ENCODE data around the gene CPTP.

The CPTP gene

DNA sequence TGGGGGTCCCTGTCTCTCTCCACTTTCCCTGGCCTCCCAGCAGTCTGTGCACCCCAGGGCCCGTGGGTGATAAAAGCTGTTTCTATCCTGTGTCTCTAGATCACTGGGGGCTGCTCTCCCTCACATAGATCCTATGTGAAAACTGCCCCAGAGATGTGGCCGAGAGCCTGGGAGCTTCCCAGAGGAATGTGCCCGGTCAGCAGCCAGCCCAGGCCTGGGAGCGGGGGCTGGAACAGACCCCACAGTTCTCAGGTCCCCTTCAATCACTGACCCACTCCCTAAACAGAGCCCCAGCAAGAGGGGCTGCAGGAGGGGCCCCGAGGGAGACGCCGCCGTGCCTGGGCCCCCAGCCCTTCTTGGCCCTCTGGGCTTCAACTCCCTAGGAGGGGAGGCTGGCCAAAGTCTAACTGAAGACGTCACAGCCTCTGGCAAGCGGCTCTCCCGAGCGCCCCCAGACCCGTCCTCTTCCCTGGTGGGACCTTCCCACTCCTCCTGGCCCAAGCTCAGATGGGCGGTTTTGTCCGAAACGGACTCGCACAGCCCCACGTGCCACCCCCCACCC is 33.4 kb downstream of the CPTP start:
- Histone ChIP-seq H3K9me2 (replicated peaks; ENCODE audit: insufficient read depth, low read length) (no peaks in the 10 kb centered on the region), H3K9me3 (ENCODE audit: insufficient read depth, low read length) (no peaks in the 10 kb centered on the region), H3K4me3 (ENCODE audit: insufficient read depth, low read length, poor library complexity, severe bottlenecking) (no peak overlapping the region), H3K4me2 (ENCODE audit: low read depth, low read length, poor library complexity, severe bottlenecking) (no peak overlapping the region), H3K9ac (ENCODE audit: low read length) (no peak overlapping the region), H3K36me3 (ENCODE audit: low read length) (no peaks in the 10 kb centered on the region), H4K20me1 (ENCODE audit: low read depth, low read length) (no peaks in the 10 kb centered on the region), H3F3A (ENCODE audit: insufficient read depth) (no peaks in the 10 kb centered on the region), H2AFZ (ENCODE audit: low read depth, low read length, severe bottlenecking) (no peak overlapping the region), H3K27me3 (ENCODE audit: low read length) (no peaks in the 10 kb centered on the region), H3K79me2 (ENCODE audit: insufficient read depth, low read length) (no peaks in the 10 kb centered on the region), H3K27ac (ENCODE audit: low read depth, low read length) (no peak overlapping the region)
- TF ChIP-seq, protein P1, sequence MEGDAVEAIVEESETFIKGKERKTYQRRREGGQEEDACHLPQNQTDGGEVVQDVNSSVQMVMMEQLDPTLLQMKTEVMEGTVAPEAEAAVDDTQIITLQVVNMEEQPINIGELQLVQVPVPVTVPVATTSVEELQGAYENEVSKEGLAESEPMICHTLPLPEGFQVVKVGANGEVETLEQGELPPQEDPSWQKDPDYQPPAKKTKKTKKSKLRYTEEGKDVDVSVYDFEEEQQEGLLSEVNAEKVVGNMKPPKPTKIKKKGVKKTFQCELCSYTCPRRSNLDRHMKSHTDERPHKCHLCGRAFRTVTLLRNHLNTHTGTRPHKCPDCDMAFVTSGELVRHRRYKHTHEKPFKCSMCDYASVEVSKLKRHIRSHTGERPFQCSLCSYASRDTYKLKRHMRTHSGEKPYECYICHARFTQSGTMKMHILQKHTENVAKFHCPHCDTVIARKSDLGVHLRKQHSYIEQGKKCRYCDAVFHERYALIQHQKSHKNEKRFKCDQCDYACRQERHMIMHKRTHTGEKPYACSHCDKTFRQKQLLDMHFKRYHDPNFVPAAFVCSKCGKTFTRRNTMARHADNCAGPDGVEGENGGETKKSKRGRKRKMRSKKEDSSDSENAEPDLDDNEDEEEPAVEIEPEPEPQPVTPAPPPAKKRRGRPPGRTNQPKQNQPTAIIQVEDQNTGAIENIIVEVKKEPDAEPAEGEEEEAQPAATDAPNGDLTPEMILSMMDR (IDR thresholded peaks at IDR 0.05; ENCODE audit: insufficient read depth, low read length, poor library complexity, severe bottlenecking), result no peak
- no peak for TF ChIP-seq EZH2phosphoT487 (conservative IDR thresholded peaks at IDR 0.05; ENCODE audit: low read length)

DNA sequence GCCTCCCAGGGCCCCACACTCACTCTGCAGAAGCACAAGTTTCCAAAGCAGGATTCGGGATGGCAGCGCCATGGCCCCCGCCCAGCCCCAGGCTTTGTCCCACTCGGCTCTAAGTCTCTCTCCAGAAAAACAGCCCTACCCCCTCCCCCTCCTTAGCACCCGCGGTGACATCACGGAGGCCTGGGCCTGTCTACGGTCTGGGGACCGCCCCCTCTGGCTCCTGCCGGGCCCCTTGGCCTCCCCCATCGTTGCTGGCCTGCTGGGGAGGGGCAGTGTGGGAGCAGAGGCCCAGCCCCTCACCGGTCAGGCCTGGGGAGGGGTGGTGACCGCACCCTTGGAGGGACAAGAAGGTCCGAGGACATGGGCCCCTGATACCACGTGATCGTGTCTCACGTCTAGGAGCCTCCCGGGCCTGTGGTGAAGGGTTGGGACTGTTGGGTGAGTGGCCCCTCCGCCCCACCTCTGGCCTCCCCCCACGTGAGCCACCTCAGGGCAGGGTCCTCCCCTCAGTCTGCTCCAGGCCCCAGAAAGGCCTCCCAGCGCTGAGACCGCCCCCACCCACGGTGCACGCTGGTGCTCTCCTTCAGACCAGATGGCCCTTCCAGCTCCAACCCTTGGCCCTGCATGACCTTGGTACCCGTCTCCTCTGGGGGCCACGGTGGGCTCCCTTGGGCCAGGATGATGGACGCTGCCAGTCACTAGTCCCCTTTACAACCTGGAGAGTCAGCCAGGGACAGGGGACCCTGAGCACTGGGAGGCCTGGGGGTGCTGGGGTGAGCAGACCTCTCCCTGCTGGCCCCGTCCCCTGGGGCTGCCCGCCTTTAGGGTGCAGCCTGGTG is 34.0 kb downstream of the CPTP start, which contains the start of gene MXRA8:
Gene MXRA8 (minus strand): TSS at position 123 of the 839 bp plus-strand sequence. CDS start 51 bp downstream, at position 72.
- Histone ChIP-seq H3K9ac (ENCODE audit: low read length) (no peak within 1 kb of the TSS), H3K27ac (ENCODE audit: low read depth, low read length) (no peak within 1 kb of the TSS), H3K9me3 (ENCODE audit: insufficient read depth, low read length) (no peaks in the 10 kb centered on the region), H4K20me1 (ENCODE audit: low read depth, low read length) (no peaks in the 10 kb centered on the region), H3F3A (ENCODE audit: insufficient read depth) (no peaks in the 10 kb centered on the region), H3K4me2 (ENCODE audit: low read depth, low read length, poor library complexity, severe bottlenecking) (no peak within 1 kb of the TSS), H3K4me3 (ENCODE audit: insufficient read depth, low read length, poor library complexity, severe bottlenecking) (no peak within 1 kb of the TSS), H3K79me2 (ENCODE audit: insufficient read depth, low read length) (no peaks in the 10 kb centered on the region), H3K9me2 (replicated peaks; ENCODE audit: insufficient read depth, low read length) (no peaks in the 10 kb centered on the region), H2AFZ (ENCODE audit: low read depth, low read length, severe bottlenecking) (no peak within 1 kb of the TSS), H3K36me3 (ENCODE audit: low read length) (no peaks in the 10 kb centered on the region), H3K27me3 (ENCODE audit: low read length) (no peaks in the 10 kb centered on the region)
- TF ChIP-seq, protein P1 (IDR thresholded peaks at IDR 0.05; ENCODE audit: insufficient read depth, low read length, poor library complexity, severe bottlenecking), result no peak
- no peak for TF ChIP-seq EZH2phosphoT487 (conservative IDR thresholded peaks at IDR 0.05; ENCODE audit: low read length)

DNA sequence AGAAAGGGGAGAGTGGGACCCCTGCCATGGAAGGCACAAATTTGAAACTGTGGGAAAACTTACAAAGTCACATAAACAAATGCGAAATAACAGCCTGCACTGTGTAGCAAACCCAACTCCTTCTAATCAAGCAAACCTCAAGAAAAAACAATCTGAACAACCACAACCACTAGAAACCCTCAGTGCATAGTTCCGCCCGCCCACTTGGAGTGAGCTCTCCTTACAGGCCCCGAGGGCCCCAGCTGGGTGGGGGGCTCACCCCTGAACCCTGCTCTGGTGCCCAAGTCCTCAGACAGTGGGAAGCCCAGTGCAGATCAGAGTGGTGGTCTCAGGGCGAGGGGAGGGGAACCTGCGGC is 34.7 kb downstream of the CPTP start:
- H3K4me2 ChIP-seq (ENCODE audit: low read depth, low read length, poor library complexity, severe bottlenecking), result no peak overlapping the region
- H3K9ac ChIP-seq (ENCODE audit: low read length), result no peak overlapping the region

More for the DNA sequence above, 34.7 kb downstream of the CPTP start:
- TF ChIP-seq EZH2phosphoT487 (conservative IDR thresholded peaks at IDR 0.05; ENCODE audit: low read length), result no peak
- TF ChIP-seq, protein P1 (IDR thresholded peaks at IDR 0.05; ENCODE audit: insufficient read depth, low read length, poor library complexity, severe bottlenecking), result no peak
- no peaks in the 10 kb centered on the region for H4K20me1 ChIP-seq (ENCODE audit: low read depth, low read length)
- no peaks in the 10 kb centered on the region for H3K9me2 ChIP-seq (replicated peaks; ENCODE audit: insufficient read depth, low read length)
- no peak overlapping the region for H3K27ac ChIP-seq (ENCODE audit: low read depth, low read length)
- H3K9me3 ChIP-seq (ENCODE audit: insufficient read depth, low read length), result no peaks in the 10 kb centered on the region
- H3K27me3 ChIP-seq (ENCODE audit: low read length), result no peaks in the 10 kb centered on the region
- H3F3A ChIP-seq (ENCODE audit: insufficient read depth), result no peaks in the 10 kb centered on the region
- no peaks in the 10 kb centered on the region for H3K79me2 ChIP-seq (ENCODE audit: insufficient read depth, low read length)
- H3K4me3 ChIP-seq (ENCODE audit: insufficient read depth, low read length, poor library complexity, severe bottlenecking), result no peak overlapping the region
- no peaks in the 10 kb centered on the region for H3K36me3 ChIP-seq (ENCODE audit: low read length)
- H2AFZ ChIP-seq (ENCODE audit: low read depth, low read length, severe bottlenecking), result no peak overlapping the region
